Stimulated activated CD4-positive, alpha-beta T cell treated with anti-CD3 and anti-CD28 coated beads, Interleukin-1b, Interleukin-23, amount 100 ng/mL, for 1 hour (primary cell): ENCODE measurements around the gene PTK7.
"Not testable (repeated sequence)": the region's sequence is repeated elsewhere in the genome, so short reads cannot be mapped to it uniquely, and the experiment has no call there.

Source experiments
- DNase-seq, 2 donors: peaks; one replicate each; pipeline ENCODE4 v3.0.0-alpha.2; 2020; ENCODE audit warnings: low read depth in 2 of 2

The PTK7 gene

GRCh38 chr6:43054206-43054943 is 21.7 kb upstream of the PTK7 start:
- no peak for DNase-seq

- DNase-seq, result no peak
Observed at GRCh38 chr6:43055966-43056365, 20.1 kb upstream of the PTK7 start.

GRCh38 chr6:43058531-43058930 is 17.6 kb upstream of the PTK7 start:
- no peak for DNase-seq

GRCh38 chr6:43059168-43060033 is 16.7 kb upstream of the PTK7 start, which contains the start of the genes KLC4 and MRPL2:
KLC4 (plus strand) TSS chr6:43059631; CDS start chr6:43061336, 1,705 bp downstream.
MRPL2 (minus strand) TSS chr6:43059434; CDS start chr6:43059381, 53 bp downstream.
- peak; percentile 90 to 92 for DNase-seq

GRCh38 chr6:43060034-43060754 is 15.9 kb upstream of the PTK7 start:
- DNase-seq, result no peak

GRCh38 chr6:43060755-43061633 is 15.1 kb upstream of the PTK7 start:
- DNase-seq, result no peak

- DNase-seq, result no peak
Observed at GRCh38 chr6:43061861-43062260, 14.3 kb upstream of the PTK7 start.

GRCh38 chr6:43062818-43063217 is 13.3 kb upstream of the PTK7 start:
- DNase-seq, result no peak

GRCh38 chr6:43070028-43070632 is 6.0 kb upstream of the PTK7 start:
- DNase-seq, result no peak

- no peak for DNase-seq
Observed at GRCh38 chr6:43074847-43075669, 1.1 kb upstream of the PTK7 start.

GRCh38 chr6:43076464-43077332 is 584 bp downstream of the PTK7 start:
- no peak for DNase-seq

- no peak for DNase-seq
Observed at GRCh38 chr6:43077333-43077809, 1.3 kb downstream of the PTK7 start.

GRCh38 chr6:43077981-43078511 is 1.9 kb downstream of the PTK7 start:
- no peak for DNase-seq

GRCh38 chr6:43078691-43079090 is 2.6 kb downstream of the PTK7 start:
- no peak for DNase-seq

GRCh38 chr6:43081043-43081442 is 4.9 kb downstream of the PTK7 start:
- no peak for DNase-seq

- DNase-seq, result not testable (repeated sequence)
Observed at GRCh38 chr6:43081922-43082321, 5.8 kb downstream of the PTK7 start.

- no peak for DNase-seq
Observed at GRCh38 chr6:43082806-43083655, 6.9 kb downstream of the PTK7 start.
